Mesodermal cell (in vitro differentiated cells): Measurements from ENCODE around the gene ABCA8.

Experiments
- H3K27ac ChIP-seq: 2 replicates; pipeline ENCODE4 v1.7.0; 2013; ENCODE audit warnings: mild to moderate bottlenecking, low read depth, low read length, moderate library complexity; ENCODE audit not compliant: severe bottlenecking
- H3K36me3 ChIP-seq: 2 replicates; pipeline ENCODE4 v1.7.1; 2013; ENCODE audit warnings: mild to moderate bottlenecking, low read length, moderate library complexity; ENCODE audit not compliant: control insufficient read depth, insufficient read depth
- H3K4me1 ChIP-seq: one replicate; pipeline ENCODE4 v1.7.1; 2013; ENCODE audit warnings: mild to moderate bottlenecking, low read length; ENCODE audit not compliant: insufficient read depth, control insufficient read depth, poor library complexity, severe bottlenecking
- H3K4me3 ChIP-seq: 2 replicates; pipeline ENCODE4 v1.7.0; 2013; ENCODE audit warnings: low read length, control low read depth, mild to moderate bottlenecking; ENCODE audit not compliant: insufficient read depth, poor library complexity, severe bottlenecking; ENCODE audit errors: extremely low read depth
- H3K9me3 ChIP-seq: 2 replicates; pipeline ENCODE4 v1.7.1; 2013; ENCODE audit warnings: mild to moderate bottlenecking, low read length, moderate library complexity; ENCODE audit not compliant: control insufficient read depth
- WGBS, 2 experiments: methylation state at CpG; one replicate each; pipeline ENCODE4 v1.1.5; 2013; ENCODE audit warnings: missing lambda C conversion rate in 2 of 2; ENCODE audit not compliant: insufficient coverage in 2 of 2; 5-methylcytosine and 5-hydroxymethylcytosine counted together

The ABCA8 gene

GRCh38 chr17:68850749-68851510, 104.3 kb downstream of the ABCA8 start:
- no peaks in the 10 kb centered on the region for H3K36me3 ChIP-seq
- no CpG with 5 or more reads among the region's 2 CpGs for WGBS, 2 experiments
- no peak overlapping the region for H3K4me3 ChIP-seq
- no peak overlapping the region for H3K27ac ChIP-seq
- H3K9me3 ChIP-seq = no peaks in the 10 kb centered on the region
- no peaks in the 10 kb centered on the region for H3K4me1 ChIP-seq

- no peaks in the 10 kb centered on the region for H3K9me3 ChIP-seq
- WGBS, 2 experiments = 85 to 92% methylated on average over 4 to 5 of the region's 7 CpGs
These were observed 105.2 kb downstream of the ABCA8 start for GRCh38 chr17:68849673-68850610.

GRCh38 chr17:68847711-68848110, 107.5 kb downstream of the ABCA8 start:
- no peak overlapping the region for H3K4me3 ChIP-seq
- H3K36me3 ChIP-seq = no peaks in the 10 kb centered on the region
- H3K9me3 ChIP-seq = no peaks in the 10 kb centered on the region
- no peaks in the 10 kb centered on the region for H3K4me1 ChIP-seq
- H3K27ac ChIP-seq = no peak overlapping the region
- WGBS, 2 experiments = 80 to 92% methylated on average over 1 of the region's 1 CpG

More at GRCh38 chr17:68849673-68850610, 105.2 kb downstream of the ABCA8 start:
- Histone ChIP-seq H3K4me3 (no peak overlapping the region), H3K4me1 (no peaks in the 10 kb centered on the region), H3K36me3 (no peaks in the 10 kb centered on the region), H3K27ac (no peak overlapping the region)

GRCh38 chr17:68843522-68843921, 111.7 kb downstream of the ABCA8 start:
- no peaks in the 10 kb centered on the region for H3K4me1 ChIP-seq
- no peaks in the 10 kb centered on the region for H3K9me3 ChIP-seq
- H3K27ac ChIP-seq = no peak overlapping the region
- 70 to 83% methylated on average over 1 of the region's 3 CpGs for WGBS, 2 experiments
- no peak overlapping the region for H3K4me3 ChIP-seq
- no peaks in the 10 kb centered on the region for H3K36me3 ChIP-seq

- WGBS, 2 experiments = 84 to 89% methylated on average over 4 of the region's 4 CpGs
- no peaks in the 10 kb centered on the region for H3K4me1 ChIP-seq
These were observed 115.1 kb downstream of the ABCA8 start for GRCh38 chr17:68840073-68840472.

GRCh38 chr17:68835071-68835470, 120.1 kb downstream of the ABCA8 start:
- H3K36me3 ChIP-seq = no peaks in the 10 kb centered on the region
- no CpG with 5 or more reads among the region's 2 CpGs for WGBS, 2 experiments
- H3K4me1 ChIP-seq = no peaks in the 10 kb centered on the region
- no peak overlapping the region for H3K4me3 ChIP-seq
- H3K27ac ChIP-seq = no peak overlapping the region
- H3K9me3 ChIP-seq = no peaks in the 10 kb centered on the region

More at GRCh38 chr17:68840073-68840472, 115.1 kb downstream of the ABCA8 start:
- Histone ChIP-seq H3K9me3 (no peaks in the 10 kb centered on the region), H3K36me3 (no peaks in the 10 kb centered on the region), H3K4me3 (no peak overlapping the region), H3K27ac (no peak overlapping the region)

GRCh38 chr17:68834328-68834836, 120.8 kb downstream of the ABCA8 start:
- Histone ChIP-seq H3K36me3 (no peaks in the 10 kb centered on the region), H3K4me3 (no peak overlapping the region), H3K9me3 (no peaks in the 10 kb centered on the region), H3K4me1 (no peaks in the 10 kb centered on the region), H3K27ac (no peak overlapping the region)
- no CpG with 5 or more reads among the region's 2 CpGs for WGBS, 2 experiments

GRCh38 chr17:68832109-68832802, 122.9 kb downstream of the ABCA8 start:
- no peaks in the 10 kb centered on the region for H3K4me1 ChIP-seq
- no peak overlapping the region for H3K4me3 ChIP-seq
- H3K9me3 ChIP-seq = no peaks in the 10 kb centered on the region
- H3K27ac ChIP-seq = no peak overlapping the region
- no peaks in the 10 kb centered on the region for H3K36me3 ChIP-seq
- 89 to 90% methylated on average over 2 of the region's 2 CpGs for whole genome bisulfite sequencing, 2 experiments

GRCh38 chr17:68831170-68831569, 124.0 kb downstream of the ABCA8 start:
- H3K9me3 ChIP-seq = no peaks in the 10 kb centered on the region
- H3K36me3 ChIP-seq = no peaks in the 10 kb centered on the region
- no peak overlapping the region for H3K4me3 ChIP-seq
- H3K27ac ChIP-seq = no peak overlapping the region
- H3K4me1 ChIP-seq = no peaks in the 10 kb centered on the region
- WGBS, 2 experiments = 93 to 97% methylated on average over 6 of the region's 7 CpGs

GRCh38 chr17:68830313-68830712, 124.9 kb downstream of the ABCA8 start:
- 86 to 100% methylated on average over 1 of the region's 2 CpGs for WGBS, 2 experiments

More at GRCh38 chr17:68830313-68830712, 124.9 kb downstream of the ABCA8 start:
- Histone ChIP-seq H3K4me3 (no peak overlapping the region), H3K36me3 (no peaks in the 10 kb centered on the region), H3K4me1 (no peaks in the 10 kb centered on the region), H3K27ac (no peak overlapping the region), H3K9me3 (no peaks in the 10 kb centered on the region)
